Measurements from ENCODE around the gene ERMP1.

GRCh38 chr9:5872511-5872910, 39.6 kb upstream of the ERMP1 start:
- no peak for TF ChIP-seq CTCF (conservative IDR thresholded peaks at IDR 0.05; ENCODE audit: low read length)
- no peak for TF ChIP-seq EZH2phosphoT487 (IDR thresholded peaks at IDR 0.05; ENCODE audit: borderline replicate concordance)

Data from Loucy (cell line).